Esophagus muscularis mucosa (tissue), 4 donors: ENCODE results near the gene PALMD. TPM values are rescaled to one million over a fixed set of nuclear protein-coding genes. Genes with fewer than 3 reads are reported as not detected.

ENCODE experiments used
- DNase-seq: peaks from one replicate; pipeline ENCODE4 v3.0.0-alpha.2; 2017; ENCODE audit errors: extremely low spot score
- H3K27ac ChIP-seq, 4 donors: fragments of 200-600 bp; sonication (generic); replicated peaks in 1 of 4; 1 replicate in 3 of 4; 2 replicates in 1 of 4; pipeline ENCODE4 v1.5.1; 2016 to 2019; ENCODE audit warnings: mild to moderate bottlenecking in 1 of 4
- H3K27me3 ChIP-seq, 4 donors: fragments of 200-600 bp; sonication (generic); one replicate each; pipeline versions ENCODE4 v1.5.1 to v1.6.0; 2016 to 2019
- H3K36me3 ChIP-seq, 4 donors: fragments of 200-600 bp; sonication (generic); one replicate each; pipeline ENCODE4 v1.5.1; 2016 to 2019
- H3K4me1 ChIP-seq, 4 donors: fragments of 200-600 bp; sonication (generic); one replicate each; pipeline ENCODE4 v1.5.1; 2016 to 2019
- H3K4me3 ChIP-seq, 4 donors: fragments of 200-600 bp; sonication (generic); 1 replicate in 2 of 4; 2 replicates in 2 of 4; pipeline ENCODE4 v1.5.1; 2016 to 2019; ENCODE audit warnings: mild to moderate bottlenecking in 4 of 4, moderate library complexity in 1 of 4
- H3K9me3 ChIP-seq, 4 donors: fragments of 200-600 bp; sonication (generic); 1 replicate in 3 of 4; 2 replicates in 1 of 4; pipeline ENCODE4 v1.5.1; 2016 to 2019
- CTCF ChIP-seq, 3 experiments: fragments of 200-600 bp in 2 of 3; fragments of 450-650 bp in 1 of 3; sonication (generic) in 2 of 3; IDR thresholded peaks; one replicate each; pipeline ENCODE4 v1.5.1; 2017 to 2019; ENCODE audit warnings: antibody characterized with exemption in 3 of 3, mild to moderate bottlenecking in 2 of 3, moderate library complexity in 1 of 3
- EP300 ChIP-seq: sonication (generic); formaldehyde crosslinking; IDR thresholded peaks from one replicate; pipeline ENCODE4 v1.6.1; 2017; ENCODE audit warnings: antibody characterized with exemption
- POLR2A ChIP-seq: fragments of 450-650 bp; IDR thresholded peaks from one replicate; pipeline ENCODE4 v1.6.1; 2017; ENCODE audit warnings: antibody characterized with exemption, moderate library complexity, mild to moderate bottlenecking, low read depth
- POLR2AphosphoS5 ChIP-seq, 2 donors: sonication (generic); formaldehyde crosslinking; IDR thresholded peaks; one replicate each; pipeline ENCODE4 v1.6.1; 2017; ENCODE audit warnings: antibody characterized with exemption in 2 of 2
- WGBS: methylation state at CpG from one replicate; pipeline ENCODE4 v1.1.5; 2018; 5-methylcytosine and 5-hydroxymethylcytosine counted together
- intact Hi-C: fragments of 100-400 bp; cut with DNase I; formaldehyde crosslinking; loops from one replicate; pipeline ENCODE4 v1.15.1; 2023
- total RNA-seq, 4 donors: library from RNA; depleted of rRNA; stranded (reverse); fragments of >200 nt; gene quantifications; one replicate each; pipeline versions ENCODE4 v1.1.0 to v1.2.1, GENCODE V29; 2016

The PALMD gene
- total RNA-seq, 4 donors from 2014 or later: 15.4 to 33.0 (median 27.5) TPM

GRCh38 chr1:99606306-99606705 lies 39.6 kb upstream of the PALMD start:
- Histone ChIP-seq H3K4me3 (no peak overlapping the region), H3K27ac (no peak overlapping the region), H3K27me3 (no peaks in the 10 kb centered on the region), H3K36me3 (no peaks in the 10 kb centered on the region), H3K9me3 (no peaks in the 10 kb centered on the region), H3K4me1 (peaks cover 0 to 11% (median 6%) of the 10 kb centered on the region in 4 donors)
- WGBS: 77% methylated on average over 2 of the region's 2 CpGs
- intact Hi-C loops: loop anchor here (10.0 kb wide), 1 partner anchor 78 kb away; no protein-coding TSS in a partner anchor
- TF ChIP-seq POLR2A: no peak
- no peak for TF ChIP-seq POLR2AphosphoS5 (IDR thresholded peaks at IDR 0.05)
- no peak for TF ChIP-seq CTCF (IDR thresholded peaks at IDR 0.05)
- TF ChIP-seq EP300: no peak
- DNase-seq: no peak

GRCh38 chr1:99607590-99607989 lies 38.3 kb upstream of the PALMD start:
- H3K9me3 ChIP-seq: no peaks in the 10 kb centered on the region
- TF ChIP-seq CTCF (IDR thresholded peaks at IDR 0.05): no peak
- no peak for TF ChIP-seq EP300
- TF ChIP-seq POLR2A: no peak
- TF ChIP-seq POLR2AphosphoS5 (IDR thresholded peaks at IDR 0.05): no peak
- WGBS: 96% methylated on average over 1 of the region's 1 CpG
- no peak for DNase-seq
- peaks cover 0 to 9% (median 4%) of the 10 kb centered on the region in 4 donors for H3K4me1 ChIP-seq
- no peaks in the 10 kb centered on the region for H3K36me3 ChIP-seq
- intact Hi-C loops: loop anchor here (10.0 kb wide), 1 partner anchor 77 kb away; no protein-coding TSS in a partner anchor
- H3K27me3 ChIP-seq: no peaks in the 10 kb centered on the region
- H3K4me3 ChIP-seq: no peak overlapping the region
- no peak overlapping the region for H3K27ac ChIP-seq

GRCh38 chr1:99608058-99608457 lies 37.9 kb upstream of the PALMD start:
- no peak overlapping the region for H3K4me3 ChIP-seq

GRCh38 chr1:99613716-99614115 lies 32.2 kb upstream of the PALMD start:
- WGBS: 81% methylated on average over 2 of the region's 2 CpGs
- H3K27ac ChIP-seq: no peak overlapping the region
- intact Hi-C loops: no loop called here
- TF ChIP-seq POLR2A (no peak), CTCF (IDR thresholded peaks at IDR 0.05) (no peak), POLR2AphosphoS5 (IDR thresholded peaks at IDR 0.05) (no peak), EP300 (no peak)
- H3K4me1 ChIP-seq: peaks cover 0 to 4% (median 0%) of the 10 kb centered on the region in 4 donors
- H3K4me3 ChIP-seq: no peak overlapping the region
- no peaks in the 10 kb centered on the region for H3K9me3 ChIP-seq
- DNase-seq: no peak
- H3K36me3 ChIP-seq: no peaks in the 10 kb centered on the region
- no peaks in the 10 kb centered on the region for H3K27me3 ChIP-seq

More at GRCh38 chr1:99608058-99608457, 37.9 kb upstream of the PALMD start:
- Histone ChIP-seq H3K27me3 (no peaks in the 10 kb centered on the region), H3K27ac (no peak overlapping the region), H3K9me3 (no peaks in the 10 kb centered on the region), H3K36me3 (no peaks in the 10 kb centered on the region), H3K4me1 (peaks cover 0 to 9% (median 4%) of the 10 kb centered on the region in 4 donors)
- TF ChIP-seq POLR2A (no peak), EP300 (no peak), CTCF (IDR thresholded peaks at IDR 0.05) (no peak), POLR2AphosphoS5 (IDR thresholded peaks at IDR 0.05) (no peak)
- WGBS: 94% methylated on average over 2 of the region's 2 CpGs
- DNase-seq: no peak
- intact Hi-C loops: loop anchor here (10.0 kb wide), 1 partner anchor 77 kb away; no protein-coding TSS in a partner anchor

- intact Hi-C loops: no loop called here
- H3K27ac ChIP-seq: no peak overlapping the region
- H3K4me1 ChIP-seq: peaks cover 0 to 4% (median 0%) of the 10 kb centered on the region in 4 donors
Measured at GRCh38 chr1:99614728-99615127, 31.2 kb upstream of the PALMD start.

More at GRCh38 chr1:99614728-99615127, 31.2 kb upstream of the PALMD start:
- no peaks in the 10 kb centered on the region for H3K9me3 ChIP-seq
- no peak for DNase-seq
- no peaks in the 10 kb centered on the region for H3K27me3 ChIP-seq
- no peak overlapping the region for H3K4me3 ChIP-seq
- TF ChIP-seq POLR2AphosphoS5 (IDR thresholded peaks at IDR 0.05) (no peak), EP300 (no peak), CTCF (IDR thresholded peaks at IDR 0.05) (no peak), POLR2A (no peak)
- no peaks in the 10 kb centered on the region for H3K36me3 ChIP-seq
